ENCODE results near the gene SLC22A23. TPM values are rescaled to one million over a fixed set of nuclear protein-coding genes. Genes with fewer than 3 reads are reported as not detected.

Gene SLC22A23
- total RNA-seq, 1 experiment from 2014 or later, result 6.8 TPM

DNA sequence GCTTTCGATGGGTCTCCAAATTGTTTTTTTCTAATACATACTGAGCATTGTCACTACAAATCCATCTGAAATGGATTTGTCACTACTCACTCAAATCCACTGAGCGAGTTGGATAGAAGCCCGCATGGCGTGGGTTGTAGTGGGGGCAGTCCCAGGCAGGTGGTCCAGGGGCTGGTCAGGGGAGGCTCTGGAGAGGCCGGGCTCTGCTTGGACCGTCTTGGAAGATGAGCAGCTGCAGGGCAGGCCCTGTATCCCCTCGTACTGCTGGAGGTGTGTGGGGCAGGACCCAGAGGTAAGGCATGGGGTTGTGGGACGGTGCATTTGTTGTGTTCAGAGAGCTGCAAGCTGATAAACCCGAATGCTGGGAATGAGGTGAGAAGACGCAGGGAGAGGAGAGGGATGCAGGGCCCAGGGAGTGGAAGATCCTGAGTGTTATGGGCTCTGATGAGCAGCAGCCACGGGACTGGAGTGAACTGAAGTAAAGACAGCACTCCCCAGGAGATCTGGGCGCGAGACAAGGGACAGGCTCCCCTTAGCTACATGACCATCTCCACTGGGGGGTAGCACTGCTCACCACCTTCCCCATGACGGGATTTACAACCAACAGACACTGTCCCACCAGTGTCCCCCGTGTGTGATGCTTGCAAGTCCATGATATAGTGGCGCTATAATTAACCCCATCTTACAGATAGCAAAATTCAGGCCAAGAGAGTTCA is 152.2 kb downstream of the SLC22A23 start:
- H3T11ph ChIP-seq (ENCODE audit: low read length), result no peak overlapping the region
- no peak overlapping the region for H4K91ac ChIP-seq (ENCODE audit: insufficient read length, low read depth, low read length)
- H3K4me3 Mint-ChIP-seq, result no peak overlapping the region
- WGBS (ENCODE audit: extremely low coverage, insufficient read length, low lambda C conversion rate), result no CpG with 5 or more reads among the region's 16 CpGs
- H3K56ac ChIP-seq (ENCODE audit: insufficient read length, low read depth, low read length), result no peak overlapping the region
- no peaks in the 10 kb centered on the region for H3K27me3 ChIP-seq (ENCODE audit: insufficient read depth, low read length)
- H2AK5ac ChIP-seq (ENCODE audit: insufficient read length, low read length), result no peak overlapping the region
- no peaks in the 10 kb centered on the region for H4K20me1 ChIP-seq (ENCODE audit: control insufficient read depth, insufficient read depth, insufficient read length)
- H4K8ac ChIP-seq (replicated peaks; ENCODE audit: insufficient read length, low read depth, low read length), result no peak overlapping the region
- peaks cover 1% of the 10 kb centered on the region; the same call in 1 of the 2 replicates for H3K27me3 Mint-ChIP-seq (ENCODE audit: low read depth)
- no peaks in the 10 kb centered on the region for H3K4me1 ChIP-seq (ENCODE audit: insufficient read depth, low read length)
- H3K18ac ChIP-seq (ENCODE audit: insufficient read length, low read depth, low read length), result no peak overlapping the region
- no peak for TF ChIP-seq CTCF (conservative IDR thresholded peaks at IDR 0.05)
- peaks cover 3% of the 10 kb centered on the region in 2 experiments; a peak in 3 of 4 replicates for H3K4me1 Mint-ChIP-seq
- no peaks in the 10 kb centered on the region for H3K79me2 ChIP-seq (ENCODE audit: insufficient read depth, low read length)
- H3K9me3 Mint-ChIP-seq, result peaks cover 0 to 2% of the 10 kb centered on the region in 2 experiments; a peak in 2 of 5 replicates
- no peaks in the 10 kb centered on the region for H3K9me3 ChIP-seq (ENCODE audit: control insufficient read depth, low read depth, low read length)
- H3K27ac Mint-ChIP-seq, result no peak overlapping the region; a peak in 1 of 7 replicates
- H3K4ac ChIP-seq (ENCODE audit: low read depth, low read length), result no peak overlapping the region
- no peak overlapping the region for H2BK120ac ChIP-seq (ENCODE audit: low read depth, low read length, poor library complexity, severe bottlenecking)
- H3K36me3 Mint-ChIP-seq (ENCODE audit: insufficient read depth in 1 of 3, low read depth in 3 of 3), result peaks cover 7 to 35% (median 14%) of the 10 kb centered on the region in 3 experiments; a peak in 6 of 7 replicates
- no peak overlapping the region for H3K23ac ChIP-seq (ENCODE audit: insufficient read length, low read depth, low read length)
- H2BK12ac ChIP-seq (ENCODE audit: insufficient read length, low read depth, low read length), result no peak overlapping the region
- H4K5ac ChIP-seq (ENCODE audit: insufficient read length, low read depth, low read length), result no peak overlapping the region
- H2BK15ac ChIP-seq (ENCODE audit: low read depth, low read length), result no peak overlapping the region
- H3K79me1 ChIP-seq (ENCODE audit: insufficient read depth, low read depth, low read length, poor library complexity, severe bottlenecking), result no peaks in the 10 kb centered on the region
- no peak overlapping the region for H3K9ac ChIP-seq (ENCODE audit: extremely low read depth, insufficient read length, low read length)
- H2BK5ac ChIP-seq (ENCODE audit: insufficient read length, low read length), result no peak overlapping the region
- no peak overlapping the region for H3K27ac ChIP-seq (ENCODE audit: insufficient read length, low read depth, low read length)
- H3K4me2 ChIP-seq (ENCODE audit: insufficient read depth, insufficient read length, low read length), result no peak overlapping the region
- no peaks in the 10 kb centered on the region for H3K23me2 ChIP-seq (ENCODE audit: insufficient read length, low read depth, low read length, poor library complexity, severe bottlenecking)
- H3K14ac ChIP-seq (ENCODE audit: insufficient read depth, low read length), result no peak overlapping the region
- no peak overlapping the region for H2AFZ ChIP-seq (ENCODE audit: low read length)
- H2BK20ac ChIP-seq (ENCODE audit: low read depth, low read length, poor library complexity, severe bottlenecking), result no peak overlapping the region
- DNase-seq, result no peak
